Measurements from ENCODE around the gene CACNA1A. TPM values are rescaled to one million over a fixed set of nuclear protein-coding genes. Genes with fewer than 3 reads are reported as not detected.

The CACNA1A gene
- total RNA-seq, 2 experiments from 2014 or later, result 0.60 to 0.63 TPM

- no peaks in the 10 kb centered on the region for H3K9me3 Mint-ChIP-seq (ENCODE audit: insufficient read depth)
- H3K36me3 Mint-ChIP-seq (ENCODE audit: low read depth), result no peaks in the 10 kb centered on the region
- ChIA-PET POLR2A (no interaction called here), CTCF (interaction anchor here (1.6 kb wide), 1 partner anchor 18 kb away, joined by 3 read pairs; no protein-coding TSS in a partner anchor)
- DNase-seq (no peak), ATAC-seq (no peak)
- H3K27ac Mint-ChIP-seq, result no peak overlapping the region
- H3K4me1 Mint-ChIP-seq (ENCODE audit: low read depth), result no peaks in the 10 kb centered on the region
- H3K4me3 Mint-ChIP-seq, result no peak overlapping the region
- H3K27me3 Mint-ChIP-seq (ENCODE audit: low read depth), result no peaks in the 10 kb centered on the region
Measured at GRCh38 chr19:13410946-13411345, 95.3 kb downstream of the CACNA1A start.

GRCh38 chr19:13408889-13409518 is 97.3 kb downstream of the CACNA1A start:
- no peak for DNase-seq
- ATAC-seq, result no peak
- H3K4me3 Mint-ChIP-seq, result no peak overlapping the region
- no peaks in the 10 kb centered on the region for H3K36me3 Mint-ChIP-seq (ENCODE audit: low read depth)
- no peaks in the 10 kb centered on the region for H3K9me3 Mint-ChIP-seq (ENCODE audit: insufficient read depth)
- no peak overlapping the region for H3K27ac Mint-ChIP-seq
- POLR2A ChIA-PET, result no interaction called here
- CTCF ChIA-PET, result no interaction called here
- H3K27me3 Mint-ChIP-seq (ENCODE audit: low read depth), result no peaks in the 10 kb centered on the region
- no peaks in the 10 kb centered on the region for H3K4me1 Mint-ChIP-seq (ENCODE audit: low read depth)

DNA sequence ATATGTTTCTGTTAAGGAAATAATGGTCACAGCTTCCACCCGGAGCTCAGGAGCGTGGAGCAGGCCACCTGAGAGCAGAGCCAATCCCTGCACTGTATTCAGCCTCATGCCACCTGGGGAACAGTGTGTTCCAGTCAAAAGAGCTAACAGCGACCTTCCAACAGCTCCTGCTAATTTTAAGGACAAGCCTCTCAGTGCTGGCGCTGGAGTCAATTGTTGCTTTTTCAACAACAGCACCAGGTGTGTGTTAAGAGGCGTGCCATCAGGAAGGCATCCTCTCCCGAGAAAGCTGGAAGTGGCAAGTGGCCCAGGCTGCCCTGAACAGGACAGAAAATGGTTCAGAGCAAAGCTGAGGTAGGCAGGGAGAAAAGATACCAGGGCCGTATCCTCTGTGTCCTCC is 102.0 kb downstream of the CACNA1A start:
- H3K4me3 Mint-ChIP-seq, result no peak overlapping the region
- H3K4me1 Mint-ChIP-seq (ENCODE audit: low read depth), result no peaks in the 10 kb centered on the region
- ChIA-PET POLR2A (no interaction called here), CTCF (no interaction called here)
- DNase-seq (no peak), ATAC-seq (no peak)
- no peaks in the 10 kb centered on the region for H3K9me3 Mint-ChIP-seq (ENCODE audit: insufficient read depth)
- no peak overlapping the region for H3K27ac Mint-ChIP-seq
- no peaks in the 10 kb centered on the region for H3K36me3 Mint-ChIP-seq (ENCODE audit: low read depth)
- H3K27me3 Mint-ChIP-seq (ENCODE audit: low read depth), result no peaks in the 10 kb centered on the region

GRCh38 chr19:13401388-13401787 is 104.9 kb downstream of the CACNA1A start:
- POLR2A ChIA-PET, result no interaction called here

GRCh38 chr19:13400296-13400695 is 106.0 kb downstream of the CACNA1A start:
- no peak overlapping the region for H3K27ac Mint-ChIP-seq
- H3K9me3 Mint-ChIP-seq (ENCODE audit: insufficient read depth), result no peaks in the 10 kb centered on the region
- no peak overlapping the region for H3K4me3 Mint-ChIP-seq
- ChIA-PET CTCF (no interaction called here), POLR2A (no interaction called here)
- no peak for ATAC-seq
- H3K4me1 Mint-ChIP-seq (ENCODE audit: low read depth), result no peaks in the 10 kb centered on the region
- no peak for DNase-seq
- H3K36me3 Mint-ChIP-seq (ENCODE audit: low read depth), result no peaks in the 10 kb centered on the region
- H3K27me3 Mint-ChIP-seq (ENCODE audit: low read depth), result peaks cover 2% of the 10 kb centered on the region

More at GRCh38 chr19:13401388-13401787, 104.9 kb downstream of the CACNA1A start:
- H3K4me3 Mint-ChIP-seq, result no peak overlapping the region
- CTCF ChIA-PET, result no interaction called here
- H3K27me3 Mint-ChIP-seq (ENCODE audit: low read depth), result no peaks in the 10 kb centered on the region
- ATAC-seq (no peak), DNase-seq (no peak)
- no peaks in the 10 kb centered on the region for H3K36me3 Mint-ChIP-seq (ENCODE audit: low read depth)
- H3K9me3 Mint-ChIP-seq (ENCODE audit: insufficient read depth), result no peaks in the 10 kb centered on the region
- H3K4me1 Mint-ChIP-seq (ENCODE audit: low read depth), result no peaks in the 10 kb centered on the region
- no peak overlapping the region for H3K27ac Mint-ChIP-seq

- no peaks in the 10 kb centered on the region for H3K36me3 Mint-ChIP-seq (ENCODE audit: low read depth)
- H3K4me1 Mint-ChIP-seq (ENCODE audit: low read depth), result no peaks in the 10 kb centered on the region
- no peaks in the 10 kb centered on the region for H3K9me3 Mint-ChIP-seq (ENCODE audit: insufficient read depth)
- no peak for ATAC-seq
- DNase-seq, result no peak
- H3K27ac Mint-ChIP-seq, result no peak overlapping the region
- peaks cover 2% of the 10 kb centered on the region for H3K27me3 Mint-ChIP-seq (ENCODE audit: low read depth)
- CTCF ChIA-PET, result no interaction called here
- H3K4me3 Mint-ChIP-seq, result no peak overlapping the region
- POLR2A ChIA-PET, result no interaction called here
Measured at GRCh38 chr19:13399746-13400145, 106.5 kb downstream of the CACNA1A start.

GRCh38 chr19:13398780-13399726 is 107.2 kb downstream of the CACNA1A start:
- H3K9me3 Mint-ChIP-seq (ENCODE audit: insufficient read depth), result no peaks in the 10 kb centered on the region
- DNase-seq (no peak), ATAC-seq (no peak)
- CTCF ChIA-PET, result no interaction called here
- no peak overlapping the region for H3K4me3 Mint-ChIP-seq
- no peak overlapping the region for H3K27ac Mint-ChIP-seq
- H3K4me1 Mint-ChIP-seq (ENCODE audit: low read depth), result no peaks in the 10 kb centered on the region
- no peaks in the 10 kb centered on the region for H3K36me3 Mint-ChIP-seq (ENCODE audit: low read depth)
- peaks cover 2% of the 10 kb centered on the region for H3K27me3 Mint-ChIP-seq (ENCODE audit: low read depth)
- POLR2A ChIA-PET, result no interaction called here

- ChIA-PET CTCF (no interaction called here), POLR2A (no interaction called here)
- DNase-seq, result no peak
- ATAC-seq, result no peak
- no peaks in the 10 kb centered on the region for H3K4me1 Mint-ChIP-seq (ENCODE audit: low read depth)
- H3K4me3 Mint-ChIP-seq, result no peak overlapping the region
- H3K27ac Mint-ChIP-seq, result no peak overlapping the region
- peaks cover 2% of the 10 kb centered on the region for H3K27me3 Mint-ChIP-seq (ENCODE audit: low read depth)
- no peaks in the 10 kb centered on the region for H3K36me3 Mint-ChIP-seq (ENCODE audit: low read depth)
- H3K9me3 Mint-ChIP-seq (ENCODE audit: insufficient read depth), result no peaks in the 10 kb centered on the region
Measured at GRCh38 chr19:13398182-13398581, 108.1 kb downstream of the CACNA1A start.

DNA sequence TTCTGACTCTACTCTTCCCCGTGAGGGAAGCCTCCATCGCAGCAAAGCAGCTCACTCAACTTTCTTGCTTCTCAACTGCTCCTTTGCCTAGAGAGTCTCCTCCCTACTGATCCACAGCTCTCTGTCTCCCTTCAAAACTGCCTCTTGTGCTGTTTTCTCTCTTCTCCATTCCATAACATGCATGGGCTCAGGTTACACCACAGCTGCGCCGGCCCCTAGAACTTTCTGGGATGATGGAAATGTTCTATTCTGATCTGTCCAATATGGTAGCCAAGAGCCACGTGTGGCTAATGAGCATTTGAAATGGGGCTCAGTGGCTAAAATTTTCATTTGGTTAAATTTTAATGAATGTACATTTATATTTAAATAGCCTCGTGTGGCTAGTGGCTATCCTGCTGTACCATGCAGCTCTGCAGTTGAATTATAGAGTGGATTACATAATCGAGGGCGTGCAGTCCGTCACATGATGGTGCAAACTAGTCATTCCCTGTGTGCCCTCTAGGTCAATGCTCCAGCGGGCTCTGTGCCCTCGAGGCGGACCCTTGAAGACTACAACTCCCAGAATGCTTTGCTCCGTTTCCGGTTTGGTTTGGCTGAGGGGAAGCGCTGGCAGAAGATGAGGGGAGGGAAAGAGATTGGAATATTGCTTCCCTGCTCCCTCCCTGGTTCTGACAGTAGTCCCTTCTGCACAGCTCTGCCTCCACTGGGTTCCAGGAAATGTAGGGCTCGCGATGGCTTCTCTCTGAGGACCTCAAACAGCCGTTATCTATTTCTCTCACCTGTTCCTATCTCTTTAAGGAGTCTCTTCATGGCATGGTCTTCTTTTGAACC is 109.8 kb downstream of the CACNA1A start:
- ChIA-PET POLR2A (no interaction called here), CTCF (no interaction called here)
- Mint-ChIP-seq H3K27me3 (ENCODE audit: low read depth) (peaks cover 2% of the 10 kb centered on the region), H3K27ac (no peak overlapping the region), H3K4me1 (ENCODE audit: low read depth) (no peaks in the 10 kb centered on the region), H3K9me3 (ENCODE audit: insufficient read depth) (no peaks in the 10 kb centered on the region), H3K4me3 (no peak overlapping the region), H3K36me3 (ENCODE audit: low read depth) (no peaks in the 10 kb centered on the region)
- DNase-seq, result peak; percentile 22
- no peak for ATAC-seq

- Mint-ChIP-seq H3K9me3 (ENCODE audit: insufficient read depth) (no peaks in the 10 kb centered on the region), H3K4me3 (no peak overlapping the region), H3K36me3 (ENCODE audit: low read depth) (no peaks in the 10 kb centered on the region), H3K4me1 (ENCODE audit: low read depth) (no peaks in the 10 kb centered on the region), H3K27ac (no peak overlapping the region), H3K27me3 (ENCODE audit: low read depth) (no peaks in the 10 kb centered on the region)
- no peak for DNase-seq
- ChIA-PET POLR2A (no interaction called here), CTCF (no interaction called here)
- no peak for ATAC-seq
Measured at GRCh38 chr19:13382633-13382938, 123.7 kb downstream of the CACNA1A start.

GRCh38 chr19:13381827-13382632 is 124.2 kb downstream of the CACNA1A start:
- Mint-ChIP-seq H3K27ac (no peak overlapping the region), H3K4me3 (no peak overlapping the region), H3K27me3 (ENCODE audit: low read depth) (no peaks in the 10 kb centered on the region), H3K9me3 (ENCODE audit: insufficient read depth) (no peaks in the 10 kb centered on the region), H3K36me3 (ENCODE audit: low read depth) (no peaks in the 10 kb centered on the region), H3K4me1 (ENCODE audit: low read depth) (no peaks in the 10 kb centered on the region)
- POLR2A ChIA-PET, result no interaction called here
- CTCF ChIA-PET, result no interaction called here
- ATAC-seq, result no peak
- DNase-seq, result no peak
